HPDE6-E6E7 (cell line): ENCODE results near the gene KLHL30.

Source experiments
- DNase-seq: peaks from one replicate; pipeline ENCODE4 v3.0.0; 2011; ENCODE audit warnings: missing footprints; ENCODE audit errors: extremely low spot score

The KLHL30 gene

DNA sequence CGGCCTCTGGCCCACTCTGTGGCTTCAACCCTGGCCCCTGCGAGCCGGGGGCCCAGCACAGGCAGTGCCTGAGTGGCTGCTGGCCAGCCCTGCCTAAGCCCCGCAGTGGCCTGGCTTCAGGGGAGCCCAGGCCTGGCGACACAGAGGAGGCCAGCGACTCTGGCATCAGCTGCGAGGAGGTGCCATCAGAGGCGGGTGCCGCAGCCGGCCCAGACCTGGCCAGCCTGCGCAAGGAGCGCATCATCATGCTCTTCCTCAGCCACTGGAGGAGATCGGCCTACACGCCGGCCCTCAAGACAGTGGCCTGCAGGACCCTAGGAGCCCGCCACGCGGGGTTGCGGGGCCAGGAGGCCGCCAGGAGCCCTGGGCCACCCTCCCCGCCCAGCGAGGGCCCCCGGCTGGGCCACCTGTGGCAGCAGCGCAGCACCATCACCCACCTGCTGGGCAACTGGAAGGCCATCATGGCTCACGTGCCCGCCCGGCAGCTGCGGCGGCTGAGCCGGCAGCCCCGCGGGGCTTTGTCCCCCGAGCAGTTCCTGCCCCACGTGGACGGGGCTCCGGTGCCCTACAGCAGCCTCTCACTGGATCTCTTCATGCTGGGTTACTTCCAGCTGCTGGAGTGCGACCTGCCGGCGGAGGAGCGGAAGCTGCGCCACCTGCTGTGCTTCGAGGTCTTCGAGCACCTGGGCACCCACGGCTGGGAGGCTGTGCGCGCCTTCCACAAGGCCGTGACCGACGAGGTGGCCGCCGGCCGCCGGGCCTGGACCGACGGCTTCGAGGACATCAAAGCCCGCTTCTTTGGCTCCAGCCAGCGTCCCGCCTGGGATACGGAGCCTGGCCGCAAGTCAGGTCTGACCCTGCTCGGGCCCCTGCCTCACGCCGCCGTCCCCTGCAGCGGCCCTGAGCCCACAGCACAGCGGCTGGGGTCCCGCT, 7.5 kb upstream of the KLHL30 start:
- DNase-seq = no peak

DNA sequence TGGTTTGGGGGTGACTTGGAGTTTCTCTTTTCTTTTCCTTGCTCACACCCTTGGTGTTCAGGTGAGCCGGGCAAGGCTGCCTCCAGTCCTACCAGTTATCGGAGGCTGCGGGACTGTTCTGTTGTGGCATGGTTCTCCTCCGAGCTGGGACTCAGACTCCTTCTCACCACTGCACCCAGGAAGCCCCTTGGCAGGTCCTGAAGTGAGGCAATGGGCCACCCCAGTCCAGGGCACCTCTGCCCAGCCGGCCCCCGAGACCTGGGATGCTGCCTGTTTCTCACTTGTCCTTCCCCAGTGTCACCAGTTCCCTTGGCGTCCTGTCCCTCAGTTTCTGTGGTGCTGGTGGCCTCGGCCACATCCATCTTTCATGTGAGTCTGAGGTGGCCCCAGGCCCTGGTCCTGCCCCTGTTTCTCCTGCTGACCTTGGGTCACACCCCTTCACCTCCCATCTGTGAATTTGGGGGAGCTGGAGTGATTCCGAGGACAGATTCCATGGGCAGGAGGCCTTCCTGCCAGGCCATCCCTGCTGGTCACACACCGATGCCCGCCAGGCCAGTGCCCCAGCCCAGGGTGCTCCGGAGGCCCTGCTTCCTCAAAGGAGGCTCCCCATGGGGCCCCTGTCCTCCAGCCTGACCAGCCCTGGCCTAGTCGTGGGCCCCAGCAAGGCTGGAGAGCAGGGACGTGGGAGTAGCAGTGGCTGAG, 6.6 kb upstream of the KLHL30 start:
- no peak for DNase-seq

DNA sequence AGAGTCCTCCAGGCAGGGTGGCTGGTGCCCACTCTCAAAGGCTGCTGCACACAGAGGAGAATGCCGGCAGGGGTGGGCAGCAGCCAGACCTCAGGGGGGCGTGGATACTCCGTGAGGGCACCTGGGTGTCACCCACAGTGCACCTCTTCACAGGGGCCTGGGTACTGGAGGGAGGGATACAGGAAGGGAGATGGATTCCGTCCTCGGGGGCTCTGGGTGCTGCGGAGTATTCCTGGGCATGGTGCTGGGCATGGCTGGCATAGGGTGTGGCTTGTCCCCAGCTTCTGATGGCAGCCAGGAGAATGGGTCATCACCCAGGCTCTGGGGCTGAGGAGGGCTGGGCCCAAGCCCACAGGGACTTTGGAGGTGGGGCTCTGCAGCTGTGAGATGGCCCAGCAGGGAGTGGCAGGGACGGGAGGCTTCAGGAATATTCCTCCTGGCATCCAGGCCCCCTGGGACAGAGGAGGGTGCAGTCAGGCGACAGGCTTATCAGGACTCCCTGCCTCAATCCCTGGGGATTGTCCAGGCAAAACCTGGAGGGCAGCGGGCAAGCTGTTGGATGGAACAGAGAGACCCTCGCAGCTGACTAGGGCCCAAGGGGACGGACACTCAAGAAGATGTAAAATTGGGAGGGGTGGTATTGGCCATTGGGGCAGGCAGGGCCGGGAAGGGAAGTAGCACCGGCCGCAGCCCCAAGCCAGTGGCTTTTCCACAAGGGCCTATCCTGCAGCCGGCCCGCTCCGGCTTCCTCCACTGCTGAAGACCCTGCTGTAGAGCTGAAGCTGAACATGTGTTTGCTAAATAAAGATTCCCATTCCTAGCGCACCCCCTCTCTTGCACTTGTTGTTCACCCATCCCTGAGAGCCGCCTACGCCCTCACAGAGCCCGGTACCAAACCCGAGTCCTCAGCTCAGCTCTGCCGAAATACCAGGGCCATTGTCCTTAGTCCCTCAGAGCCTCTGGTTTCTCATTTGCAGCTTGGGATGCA, 5.7 kb upstream of the KLHL30 start:
- DNase-seq = no peak

DNA sequence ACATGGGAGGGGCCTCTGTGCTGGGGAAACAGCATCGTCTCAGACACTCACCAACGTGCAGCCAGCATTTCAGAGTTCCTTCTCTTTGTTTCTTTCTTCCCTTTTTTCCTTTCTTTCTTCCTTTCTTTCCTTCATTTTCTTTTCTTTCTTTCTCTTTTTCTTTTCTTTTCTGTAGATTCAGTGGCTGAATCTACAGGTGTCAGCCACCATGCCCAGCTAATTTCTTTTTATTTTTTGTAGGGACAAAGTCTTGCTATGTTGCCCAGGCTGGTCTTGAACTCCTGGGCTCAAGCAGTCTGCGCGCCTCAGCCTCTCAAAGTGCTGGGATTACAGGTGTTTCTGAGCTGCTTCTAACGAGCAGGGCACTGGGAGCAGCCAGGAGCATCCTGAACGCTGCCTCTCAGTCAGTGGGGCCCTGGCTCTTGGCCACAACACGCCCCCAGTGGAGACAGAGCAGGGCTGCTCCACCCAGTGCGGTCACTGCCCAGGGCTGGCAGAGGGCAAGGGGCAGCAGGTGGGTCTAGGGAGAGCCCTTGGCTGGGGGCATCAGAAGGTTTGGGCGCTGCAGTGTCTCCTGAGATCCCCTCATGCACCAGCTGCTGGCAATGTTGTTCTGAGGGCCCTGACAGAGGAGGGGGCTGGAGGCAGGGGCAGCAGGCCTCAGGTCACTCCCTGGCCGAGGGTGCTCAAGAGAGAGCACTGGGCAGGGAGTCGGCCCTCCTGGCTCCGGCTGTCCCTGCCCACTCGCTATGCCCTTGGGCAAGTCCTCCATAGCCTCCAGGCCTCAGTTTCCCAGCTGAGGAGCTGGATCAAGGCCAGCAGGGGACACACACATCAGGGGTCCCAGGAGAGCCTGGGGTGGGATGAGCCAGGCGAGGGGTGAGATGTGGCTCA, 4.7 kb upstream of the KLHL30 start:
- no peak for DNase-seq

DNA sequence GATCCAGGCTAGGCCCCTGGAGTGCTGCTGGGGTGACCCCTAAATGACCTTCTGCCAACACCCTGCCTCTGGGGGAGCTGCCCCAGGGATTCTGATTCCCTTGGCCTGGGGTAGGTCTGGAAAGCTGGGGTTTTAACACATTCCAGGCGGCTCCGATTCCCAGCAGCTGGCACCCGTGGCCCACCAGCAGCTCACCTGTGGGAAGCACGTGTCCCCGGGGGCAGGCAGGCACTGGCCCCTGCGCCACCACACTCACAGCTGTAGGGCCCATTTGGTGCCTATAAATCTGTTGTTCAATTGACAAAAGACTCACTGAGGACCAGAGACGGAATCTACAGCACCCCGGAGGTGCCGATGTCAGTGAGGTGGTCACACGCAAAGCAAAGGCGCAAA, 4.1 kb upstream of the KLHL30 start:
- no peak for DNase-seq

DNA sequence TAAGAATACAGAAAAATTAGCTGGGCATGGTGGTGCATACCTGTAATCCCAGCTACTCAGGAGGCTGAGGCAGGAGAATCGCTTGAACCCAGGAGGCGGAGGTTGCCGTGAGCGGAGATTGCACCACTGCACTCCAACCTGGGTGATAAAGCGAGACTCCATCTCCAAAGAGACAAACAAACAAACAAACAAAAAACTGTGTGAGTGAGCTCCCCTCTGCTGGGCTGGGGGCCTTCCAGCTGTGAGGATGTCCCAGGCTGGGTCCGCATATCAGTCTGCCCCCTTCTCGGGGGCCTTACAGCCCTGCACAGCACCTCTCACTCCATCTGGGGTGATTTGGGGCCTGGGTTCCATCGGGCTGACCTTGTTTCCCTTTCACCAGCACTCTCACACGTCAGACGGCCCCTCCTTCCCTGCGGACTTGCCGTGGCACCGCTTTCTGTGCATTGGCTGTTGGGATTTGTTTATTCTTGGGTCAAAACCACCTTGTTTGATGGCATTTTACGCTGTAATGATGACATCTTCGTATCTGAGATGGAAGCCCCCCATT, 2.8 kb upstream of the KLHL30 start:
- no peak for DNase-seq

DNA sequence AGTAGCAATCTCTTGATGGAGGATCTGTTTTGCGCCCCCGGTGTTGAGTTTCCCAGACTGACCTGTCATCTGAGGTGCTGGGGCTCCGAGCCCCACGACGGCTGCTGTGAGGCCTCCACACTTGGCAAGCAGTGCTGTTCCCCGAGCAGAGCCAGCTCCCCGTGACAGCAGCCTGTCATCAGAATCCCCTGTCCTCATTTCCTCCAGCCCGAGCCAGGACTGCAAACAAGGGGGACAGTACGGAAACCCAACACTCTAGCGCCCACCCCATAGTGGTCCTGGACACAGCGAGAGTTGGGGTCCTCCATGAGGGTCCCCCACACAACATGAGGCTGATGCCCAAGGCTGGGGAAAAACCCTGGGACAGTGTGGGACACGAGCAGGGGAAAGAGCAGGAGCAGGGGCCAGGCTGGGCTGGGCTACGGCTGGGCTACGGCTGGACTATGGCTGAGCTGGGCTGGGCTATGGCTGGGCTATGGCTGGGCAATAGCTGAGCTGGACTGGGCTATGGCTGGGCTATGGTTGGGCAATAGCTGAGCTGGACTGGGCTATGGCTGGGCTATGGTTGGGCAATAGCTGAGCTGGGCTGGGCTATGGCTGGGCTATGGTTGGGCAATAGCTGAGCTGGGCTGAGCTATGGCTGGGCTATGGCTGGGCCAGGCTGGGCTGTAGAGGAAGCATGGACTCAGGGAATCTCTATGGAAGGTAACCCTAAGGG, 1.5 kb upstream of the KLHL30 start:
- DNase-seq = no peak

DNA sequence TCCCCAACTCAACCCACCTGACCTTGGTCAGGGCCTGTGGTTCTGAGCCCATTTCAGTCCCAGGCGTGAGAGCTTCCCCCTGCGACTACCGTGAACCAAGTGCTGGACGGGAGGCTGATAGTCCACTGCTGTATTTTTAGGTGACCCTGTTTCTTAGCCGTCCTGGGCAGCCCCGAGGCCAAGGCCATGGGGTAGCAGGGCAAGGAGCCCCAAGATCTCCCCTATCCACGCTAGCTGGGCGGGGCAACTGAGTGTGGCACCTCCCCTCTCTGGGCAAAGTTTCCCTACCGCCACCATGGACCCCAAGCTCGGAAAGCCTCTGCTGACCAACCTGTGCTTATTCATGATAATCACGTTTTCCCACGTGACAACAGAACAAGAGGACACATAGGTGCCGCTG, 583 bp upstream of the KLHL30 start:
- DNase-seq = no peak

DNA sequence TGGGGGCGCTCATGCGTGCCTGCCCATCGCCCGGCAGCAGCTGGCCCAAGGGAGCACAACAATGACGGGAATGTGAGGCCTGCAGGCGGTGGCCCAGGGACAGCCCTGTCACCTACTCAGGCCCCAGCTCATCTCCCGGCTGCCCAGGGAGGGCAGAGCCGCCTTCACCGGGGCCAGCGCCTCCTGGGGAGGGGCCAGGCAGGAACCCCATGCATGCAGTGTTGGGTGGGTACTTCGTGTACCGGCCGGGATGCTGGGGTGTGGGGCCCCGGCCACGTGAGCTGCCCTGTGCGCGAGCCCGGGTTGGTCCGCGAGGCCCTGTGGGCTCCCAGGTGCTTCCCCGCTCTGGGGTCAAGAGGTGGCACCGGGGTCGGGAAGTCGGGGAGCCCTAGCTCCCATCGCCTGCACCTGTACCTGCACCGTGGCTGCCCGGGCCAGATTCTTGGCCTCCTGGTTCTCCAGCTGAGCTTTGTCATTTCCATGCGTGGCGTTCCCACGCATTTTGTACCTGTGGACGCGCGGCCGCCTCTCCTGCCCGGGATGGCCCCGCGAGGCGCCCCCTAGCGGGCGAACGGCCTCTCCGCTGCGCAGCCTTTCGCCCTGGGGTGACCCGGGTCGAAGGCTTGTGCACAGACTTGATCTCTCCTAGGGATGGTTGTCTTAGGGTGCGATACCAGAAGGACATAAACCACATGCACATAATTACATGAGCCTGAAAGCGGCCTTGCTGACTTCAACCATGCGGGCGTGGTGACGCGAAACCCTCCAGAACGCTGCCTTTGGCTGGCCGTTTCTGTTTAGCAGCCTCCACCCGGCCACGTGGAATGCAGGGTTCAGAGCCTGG, 950 bp downstream of the KLHL30 start:
- no peak for DNase-seq

DNA sequence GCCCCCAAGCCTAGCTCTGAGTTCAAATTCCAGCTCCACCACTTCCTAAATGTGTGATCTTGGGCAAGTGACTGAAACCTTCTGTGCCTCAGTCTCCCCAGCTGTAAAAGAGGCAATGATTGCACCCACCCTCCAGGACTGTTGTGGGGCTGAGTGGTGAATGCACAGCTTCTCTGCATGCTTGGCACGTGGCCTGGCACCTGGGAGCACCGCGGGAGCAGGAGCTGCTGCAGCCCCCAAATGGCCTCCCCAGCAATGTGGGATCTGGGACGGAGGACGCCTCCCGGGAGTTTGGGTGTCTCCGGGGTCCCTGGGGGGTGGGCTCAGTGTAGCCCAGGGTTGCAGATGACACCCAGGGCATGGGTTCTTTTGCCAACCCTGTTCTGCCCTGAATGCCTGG, 1.6 kb downstream of the KLHL30 start:
- DNase-seq = no peak

DNA sequence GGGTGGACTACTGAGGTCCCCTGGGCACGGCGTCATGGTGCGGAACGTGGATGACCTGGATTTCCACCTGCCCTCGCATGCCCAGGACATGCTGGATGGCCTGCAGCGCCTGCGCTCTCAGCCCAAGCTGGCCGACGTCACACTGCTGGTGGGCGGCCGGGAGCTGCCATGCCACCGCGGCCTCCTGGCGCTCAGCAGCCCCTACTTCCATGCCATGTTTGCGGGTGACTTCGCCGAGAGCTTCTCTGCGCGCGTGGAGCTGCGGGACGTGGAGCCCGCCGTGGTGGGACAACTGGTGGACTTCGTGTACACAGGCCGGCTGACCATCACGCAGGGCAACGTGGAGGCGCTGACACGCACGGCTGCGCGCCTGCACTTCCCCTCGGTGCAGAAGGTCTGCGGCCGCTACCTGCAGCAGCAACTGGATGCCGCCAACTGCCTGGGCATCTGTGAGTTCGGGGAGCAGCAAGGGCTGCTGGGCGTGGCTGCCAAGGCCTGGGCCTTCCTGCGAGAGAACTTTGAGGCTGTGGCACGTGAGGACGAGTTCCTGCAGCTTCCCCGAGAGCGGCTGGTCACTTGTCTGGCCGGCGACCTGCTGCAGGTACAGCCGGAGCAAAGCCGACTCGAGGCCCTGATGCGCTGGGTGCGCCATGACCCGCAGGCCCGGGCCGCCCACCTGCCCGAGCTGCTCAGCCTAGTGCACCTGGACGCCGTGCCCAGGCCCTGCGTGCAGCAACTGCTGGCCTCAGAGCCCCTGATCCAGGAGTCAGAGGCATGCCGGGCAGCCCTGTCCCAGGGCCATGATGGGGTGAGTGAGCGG, 2.5 kb downstream of the KLHL30 start:
- DNase-seq = no peak

DNA sequence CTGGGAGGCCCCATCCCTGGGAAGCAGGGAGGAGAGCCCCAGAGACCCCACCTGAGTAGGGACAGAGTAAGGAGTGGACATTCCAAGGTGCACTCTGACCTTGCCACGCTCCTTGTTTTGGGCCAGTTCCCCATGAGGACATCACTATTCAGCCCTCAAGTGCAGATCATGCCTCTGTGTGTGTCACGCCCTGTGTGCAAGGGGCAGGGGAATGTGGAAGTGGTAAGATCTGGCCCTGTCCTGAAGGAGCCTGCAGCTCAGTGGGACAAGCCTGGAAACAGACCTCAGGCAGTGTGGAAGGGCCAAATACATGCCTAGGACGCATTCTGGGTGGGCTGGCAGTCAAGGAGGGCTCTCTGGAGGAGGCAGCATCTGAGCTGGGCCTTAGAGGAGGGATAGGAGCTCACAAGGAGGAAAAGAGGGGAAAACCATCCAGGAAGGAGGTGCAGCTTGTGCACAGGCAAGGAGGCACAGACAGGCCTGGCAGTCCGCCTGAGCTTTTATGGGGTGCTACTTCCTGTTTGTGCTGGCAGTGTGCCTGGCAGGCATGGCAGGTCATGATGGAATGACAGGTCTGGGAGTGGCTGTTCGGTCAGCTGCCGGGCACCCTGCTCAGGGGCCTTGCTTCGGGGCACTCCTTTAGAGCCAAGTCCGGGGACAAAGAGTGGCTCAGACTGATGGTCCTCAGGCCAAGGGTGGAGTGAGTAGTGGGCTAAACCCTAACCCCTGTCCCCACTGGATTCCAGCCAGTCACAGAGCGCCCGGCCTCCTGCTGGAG, 3.3 kb downstream of the KLHL30 start:
- peak; percentile 50 for DNase-seq

DNA sequence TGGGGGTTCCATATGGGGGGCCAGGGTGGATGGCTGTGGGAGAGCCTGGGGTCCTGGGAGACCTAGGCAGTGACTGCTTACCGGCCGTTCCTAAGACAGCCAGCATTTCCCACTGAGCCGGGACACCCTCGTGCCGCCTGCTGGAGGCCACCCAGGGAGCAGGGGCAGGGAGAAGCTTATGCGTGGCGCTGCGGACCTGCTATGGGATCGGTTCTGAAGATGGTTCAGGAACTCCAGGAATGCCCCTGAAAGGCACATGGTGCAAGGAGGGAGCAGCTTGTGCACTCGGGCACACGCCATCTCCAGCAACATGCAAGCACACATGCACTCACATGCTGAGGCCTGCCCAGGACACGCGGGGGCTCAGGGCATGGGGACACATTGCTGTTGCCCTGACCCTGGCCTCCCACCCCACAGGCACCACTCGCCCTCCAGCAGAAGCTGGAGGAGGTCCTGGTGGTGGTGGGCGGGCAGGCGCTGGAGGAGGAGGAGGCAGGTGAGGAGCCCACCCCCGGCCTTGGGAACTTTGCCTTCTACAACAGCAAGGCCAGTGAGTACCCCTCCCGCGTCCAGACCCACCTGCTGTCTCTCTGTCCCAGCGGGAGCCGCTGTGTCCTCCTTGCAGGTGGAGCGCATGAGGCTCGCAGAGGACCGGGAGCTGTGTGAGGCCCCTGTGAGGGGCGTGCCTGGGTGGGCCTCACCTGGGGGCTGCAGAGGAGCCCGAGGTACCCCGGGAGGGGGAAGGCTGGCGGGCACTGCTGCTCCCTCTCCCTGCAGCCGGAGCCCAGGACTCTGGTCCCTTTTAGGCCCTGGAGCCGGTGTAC, 4.1 kb downstream of the KLHL30 start:
- DNase-seq = no peak

DNA sequence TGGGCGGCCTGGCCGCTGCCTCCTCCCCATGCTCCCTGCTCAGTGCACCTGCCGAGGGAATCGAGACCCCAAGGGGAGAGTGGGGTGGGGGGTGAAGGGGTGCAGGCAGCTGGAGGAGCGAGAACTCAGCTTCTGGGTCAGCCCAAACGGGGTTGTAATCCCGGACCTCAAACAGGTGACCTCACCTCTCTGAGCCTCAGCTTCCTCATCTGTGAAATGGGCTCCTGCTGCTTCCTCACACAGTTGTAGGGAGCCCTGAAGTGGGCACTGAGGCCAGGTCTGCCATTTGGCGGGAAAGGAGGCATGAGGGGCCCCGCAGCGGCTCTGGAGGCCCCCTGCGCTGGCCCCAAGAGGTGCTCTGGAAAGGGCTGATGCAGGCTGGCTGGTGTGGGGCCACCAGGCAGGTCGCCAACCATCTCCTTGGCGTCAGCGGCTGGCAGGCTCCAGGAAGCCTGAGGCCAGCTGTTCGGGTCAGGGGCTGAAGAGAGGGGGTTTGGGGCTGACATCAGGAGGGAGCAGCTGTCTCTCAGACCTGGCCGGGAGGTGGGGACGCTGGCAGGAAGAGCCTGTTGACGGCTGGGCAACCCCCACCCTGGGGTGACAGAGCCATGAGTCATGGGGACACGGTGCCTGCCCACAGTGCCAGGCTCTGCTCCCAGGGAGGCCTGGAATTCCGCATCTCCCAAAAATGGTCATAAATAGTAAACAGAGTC, 4.9 kb downstream of the KLHL30 start:
- DNase-seq = peak; percentile 48

DNA sequence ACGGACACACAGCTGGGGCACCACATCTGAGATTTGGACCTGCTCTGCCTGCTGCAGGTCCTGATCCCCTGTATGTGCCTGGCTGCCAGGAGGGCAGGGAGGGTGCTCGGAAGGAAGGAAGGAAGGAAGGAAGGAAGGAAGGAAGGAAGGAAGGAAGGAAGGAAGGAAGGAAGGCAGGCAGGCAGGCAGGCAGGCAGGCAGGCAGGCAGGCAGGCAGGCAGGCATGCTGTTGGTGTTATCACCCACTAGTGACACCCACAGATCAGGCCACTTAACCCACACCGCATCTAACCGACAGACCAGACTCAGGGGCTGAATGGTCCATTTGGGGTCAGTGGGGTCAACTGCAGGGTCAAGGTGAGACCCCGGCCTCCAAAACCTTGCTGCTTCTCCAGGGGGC, 5.8 kb downstream of the KLHL30 start:
- DNase-seq = no peak

DNA sequence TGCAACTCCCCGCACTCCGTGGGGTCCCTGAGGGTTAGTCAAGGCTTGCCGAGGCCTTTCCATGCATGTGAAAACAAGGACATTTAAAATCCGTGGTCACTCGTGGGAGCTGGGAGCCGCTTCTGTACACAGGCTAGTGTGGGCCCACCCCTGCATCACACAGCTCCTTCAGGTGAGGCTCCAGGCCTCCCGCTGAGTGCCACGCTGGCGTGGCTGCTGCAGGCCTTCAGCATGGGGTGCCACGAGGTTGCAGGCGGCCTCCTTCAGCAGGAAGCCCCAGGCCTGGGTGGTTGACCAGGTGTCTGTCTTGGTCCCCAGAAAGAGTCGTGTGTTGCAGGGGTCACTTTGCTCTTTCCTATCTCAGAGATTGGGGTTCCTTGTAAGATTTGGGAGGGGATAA, 6.6 kb downstream of the KLHL30 start:
- no peak for DNase-seq
